ENCODE results near the gene TMSB4X. TPM values are rescaled to one million over a fixed set of nuclear protein-coding genes. Genes with fewer than 3 reads are reported as not detected.

Gene TMSB4X
- total and polyA plus RNA-seq, 2 of the 8 experiments (the other 6 are each of a cell fraction or from before 2014, with no cell fraction given): 2,063 to 2,112 TPM

DNA sequence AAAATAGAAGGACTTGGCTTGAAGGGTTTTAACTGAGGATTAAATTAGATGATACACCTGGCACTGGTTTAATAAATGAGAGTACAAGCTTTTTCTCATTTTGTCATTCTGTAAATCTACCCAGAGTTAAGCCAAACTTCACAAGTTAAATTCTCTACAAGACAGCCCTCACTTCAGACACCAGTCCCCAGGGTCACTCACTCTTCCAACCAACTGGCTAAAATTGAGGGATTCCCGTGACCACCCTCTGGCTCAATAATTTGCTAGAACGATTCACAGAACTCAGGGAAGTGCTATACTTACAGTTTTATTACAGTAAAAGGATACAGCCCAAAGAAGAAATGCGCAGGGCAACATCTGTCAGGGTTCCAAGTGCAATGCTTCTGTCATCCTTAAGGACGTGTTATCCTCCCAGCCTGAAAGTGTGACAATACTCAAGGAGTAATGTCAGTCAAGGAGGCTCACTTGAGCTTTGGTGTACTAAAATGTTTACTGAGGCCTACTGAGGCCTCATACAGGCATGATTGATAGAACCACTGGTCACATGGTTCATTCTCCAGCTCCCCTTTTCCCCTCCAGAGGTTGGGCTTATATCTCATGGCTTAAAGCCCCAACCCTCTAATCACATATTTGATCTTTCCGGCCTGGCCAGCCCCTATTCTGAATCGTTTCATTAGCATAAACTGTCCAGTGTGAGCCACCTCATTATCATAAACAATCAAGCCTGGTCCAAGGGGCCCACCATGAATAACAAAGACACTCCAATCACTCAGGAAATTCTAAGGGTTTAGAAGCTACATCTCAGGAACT is 9.6 kb upstream of the TMSB4X start:
- no peak overlapping the region for H2BK120ac ChIP-seq (replicated peaks; ENCODE audit: low read depth, low read length)
- no peak overlapping the region for H4K91ac ChIP-seq (replicated peaks; ENCODE audit: insufficient read length, low read length)
- H3K56ac ChIP-seq (replicated peaks; ENCODE audit: insufficient read length, low read depth, low read length): no peak overlapping the region
- ChIA-PET CTCF (ENCODE audit: partially characterized antibody) (interaction anchor here (0.6 to 1.3 kb wide), 2 partner anchors 15 to 697 kb away, joined by 3 to 4 read pairs; no protein-coding TSS in a partner anchor), POLR2A (ENCODE audit: partially characterized antibody) (interaction anchor here (0.6 to 2.5 kb wide), 4 partner anchors 8 to 12 kb away, joined by 3 to 10 read pairs (median 4); partner anchors contain the start of gene TMSB4X)
- no peak overlapping the region for H3K23ac ChIP-seq (ENCODE audit: insufficient read length)
- no peak for FAIRE-seq
- no peak overlapping the region for H2AFZ ChIP-seq (ENCODE audit: low read length)
- no peak overlapping the region for H2BK15ac ChIP-seq (ENCODE audit: low read length)
- no peak overlapping the region for H3K14ac ChIP-seq (ENCODE audit: insufficient read length)
- DNase-seq (ENCODE audit: low read depth in 1 of 2, low spot score in 2 of 2): no peak
- no peak overlapping the region for H2BK5ac ChIP-seq (ENCODE audit: low read depth, low read length)
- no peaks in the 10 kb centered on the region for H3K36me3 ChIP-seq (ENCODE audit: control insufficient read depth in 2 of 4, insufficient read depth in 4 of 4, low read length in 3 of 4)
- H3K9ac ChIP-seq (replicated peaks in 1 of 4; ENCODE audit: extremely low read depth in 1 of 4, low read depth in 3 of 4, low read length in 3 of 4): no peak overlapping the region
- no peaks in the 10 kb centered on the region for H3K23me2 ChIP-seq (ENCODE audit: low read depth, low read length)
- H3K27me3 ChIP-seq (replicated peaks in 1 of 4; ENCODE audit: control insufficient read depth in 3 of 4, extremely low read depth in 1 of 4, insufficient read depth in 3 of 4, low read length in 3 of 4): no peaks in the 10 kb centered on the region
- H4K20me1 ChIP-seq (replicated peaks in 1 of 2; ENCODE audit: control insufficient read depth in 1 of 2, insufficient read depth in 2 of 2, low read length in 2 of 2): no peaks in the 10 kb centered on the region
- H3K4me3 ChIP-seq (ENCODE audit: extremely low read depth in 1 of 4, insufficient read depth in 2 of 4, low read depth in 3 of 4, low read length in 4 of 4): no peak overlapping the region
- H3K9me3 ChIP-seq (ENCODE audit: insufficient read depth in 2 of 2, low read depth in 1 of 2, low read length in 1 of 2): peaks cover 0 to 3% of the 10 kb centered on the region in 2 experiments; a peak in 1 of 4 replicates
- no peak for TF ChIP-seq YY1 (IDR thresholded peaks at IDR 0.05; ENCODE audit: low read depth, low read length)
- no peak for TF ChIP-seq SUZ12 (IDR thresholded peaks at IDR 0.05; ENCODE audit: low read length)
- TF ChIP-seq CTBP2 (IDR thresholded peaks at IDR 0.05; ENCODE audit: borderline replicate concordance, insufficient read depth, insufficient read length, low read length): no peak
- no peak for TF ChIP-seq E2F6 (IDR thresholded peaks at IDR 0.05)
- TF ChIP-seq TAF7 (optimal IDR thresholded peaks at IDR 0.05; ENCODE audit: borderline replicate concordance, low read depth, low read length): no peak
- no peak for TF ChIP-seq JUN (IDR thresholded peaks at IDR 0.05; ENCODE audit: low read depth, low read length)
- TF ChIP-seq, protein P1, sequence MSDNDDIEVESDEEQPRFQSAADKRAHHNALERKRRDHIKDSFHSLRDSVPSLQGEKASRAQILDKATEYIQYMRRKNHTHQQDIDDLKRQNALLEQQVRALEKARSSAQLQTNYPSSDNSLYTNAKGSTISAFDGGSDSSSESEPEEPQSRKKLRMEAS (IDR thresholded peaks at IDR 0.05): no peak
- no peak for TF ChIP-seq NANOG (IDR thresholded peaks at IDR 0.05; ENCODE audit: insufficient read depth, low read depth, low read length, poor library complexity, severe bottlenecking)
- TF ChIP-seq EP300 (IDR thresholded peaks at IDR 0.05; ENCODE audit: borderline replicate concordance in 1 of 2, low read depth in 2 of 2, low read length in 2 of 2): no peak
- no peak for TF ChIP-seq SIN3A (conservative IDR thresholded peaks at IDR 0.05 in 1 of 2, IDR thresholded peaks at IDR 0.05 in 1 of 2; ENCODE audit: low read depth in 1 of 2, low read length in 2 of 2)
- no peak overlapping the region for H4K5ac ChIP-seq (ENCODE audit: insufficient read length, low read depth, low read length)
- H3K27ac ChIP-seq (ENCODE audit: low read depth, low read length): no peak overlapping the region
- H2BK12ac ChIP-seq (ENCODE audit: low read depth, low read length): no peak overlapping the region
- 73% methylated on average over 4 of the region's 6 CpGs; no CpG with 5 or more reads in 1 of the 2 experiments for WGBS, 2 experiments (ENCODE audit: extremely low coverage in 1 of 2, insufficient coverage in 1 of 2, insufficient read length in 1 of 2, insufficient replicate concordance in 2 of 2, low coverage in 1 of 2, low lambda C conversion rate in 2 of 2, missing lambda C conversion rate in 1 of 2)
- no peaks in the 10 kb centered on the region for H3K4me1 ChIP-seq (replicated peaks in 1 of 4; ENCODE audit: control insufficient read depth in 3 of 4, insufficient read depth in 4 of 4, low read length in 3 of 4)
- H3K79me2 ChIP-seq (ENCODE audit: control insufficient read depth in 1 of 2, insufficient read depth in 2 of 2, low read length in 2 of 2): no peaks in the 10 kb centered on the region
- H2AK5ac ChIP-seq (ENCODE audit: low read depth, low read length): no peak overlapping the region
- H3K79me1 ChIP-seq (ENCODE audit: low read depth, low read length): no peaks in the 10 kb centered on the region
- H4K8ac ChIP-seq (ENCODE audit: extremely low read depth, insufficient read depth, low read length): no peak overlapping the region
- H3K18ac ChIP-seq (ENCODE audit: extremely low read depth, low read length): no peak overlapping the region
- H3K4ac ChIP-seq (replicated peaks; ENCODE audit: insufficient read length, low read depth, low read length): no peak overlapping the region
- no peak overlapping the region for H2BK20ac ChIP-seq (ENCODE audit: low read length)
- H3K4me2 ChIP-seq (ENCODE audit: insufficient read depth in 1 of 2, low read depth in 2 of 2, low read length in 2 of 2): no peak overlapping the region

All from H1 (cell line).